ENCODE results near the gene PRICKLE1.

GRCh38 chr12:42477941-42478340 lies 111.6 kb downstream of the PRICKLE1 start:
- TF ChIP-seq EZH2 (IDR thresholded peaks at IDR 0.05; ENCODE audit: low read depth, unreplicated experiment) (no peak), CTCF (conservative IDR thresholded peaks at IDR 0.05; ENCODE audit: low read depth in 2 of 2) (no peak), CREB1 (CRISPR knock-in tag; IDR thresholded peaks at IDR 0.05; ENCODE audit: low read depth) (no peak), EZH2phosphoT487 (IDR thresholded peaks at IDR 0.05; ENCODE audit: unreplicated experiment) (no peak), JUNB (IDR thresholded peaks at IDR 0.05; ENCODE audit: unreplicated experiment) (no peak), POLR2AphosphoS5 (IDR thresholded peaks at IDR 0.05; ENCODE audit: low read depth) (no peak), STAT1 (IDR thresholded peaks at IDR 0.05; ENCODE audit: unreplicated experiment) (no peak), REST (IDR thresholded peaks at IDR 0.05; ENCODE audit: unreplicated experiment) (no peak), ETS1 (IDR thresholded peaks at IDR 0.05) (no peak), ZNF114 (CRISPR knock-in tag; IDR thresholded peaks at IDR 0.05) (no peak), NANOG (IDR thresholded peaks at IDR 0.05; ENCODE audit: borderline replicate concordance) (no peak)
